Measurements from ENCODE around the gene CRYBB1.
A peak's percentile ranks its signal among the peaks of the same experiment; 100 is the strongest.

The CRYBB1 gene

DNA sequence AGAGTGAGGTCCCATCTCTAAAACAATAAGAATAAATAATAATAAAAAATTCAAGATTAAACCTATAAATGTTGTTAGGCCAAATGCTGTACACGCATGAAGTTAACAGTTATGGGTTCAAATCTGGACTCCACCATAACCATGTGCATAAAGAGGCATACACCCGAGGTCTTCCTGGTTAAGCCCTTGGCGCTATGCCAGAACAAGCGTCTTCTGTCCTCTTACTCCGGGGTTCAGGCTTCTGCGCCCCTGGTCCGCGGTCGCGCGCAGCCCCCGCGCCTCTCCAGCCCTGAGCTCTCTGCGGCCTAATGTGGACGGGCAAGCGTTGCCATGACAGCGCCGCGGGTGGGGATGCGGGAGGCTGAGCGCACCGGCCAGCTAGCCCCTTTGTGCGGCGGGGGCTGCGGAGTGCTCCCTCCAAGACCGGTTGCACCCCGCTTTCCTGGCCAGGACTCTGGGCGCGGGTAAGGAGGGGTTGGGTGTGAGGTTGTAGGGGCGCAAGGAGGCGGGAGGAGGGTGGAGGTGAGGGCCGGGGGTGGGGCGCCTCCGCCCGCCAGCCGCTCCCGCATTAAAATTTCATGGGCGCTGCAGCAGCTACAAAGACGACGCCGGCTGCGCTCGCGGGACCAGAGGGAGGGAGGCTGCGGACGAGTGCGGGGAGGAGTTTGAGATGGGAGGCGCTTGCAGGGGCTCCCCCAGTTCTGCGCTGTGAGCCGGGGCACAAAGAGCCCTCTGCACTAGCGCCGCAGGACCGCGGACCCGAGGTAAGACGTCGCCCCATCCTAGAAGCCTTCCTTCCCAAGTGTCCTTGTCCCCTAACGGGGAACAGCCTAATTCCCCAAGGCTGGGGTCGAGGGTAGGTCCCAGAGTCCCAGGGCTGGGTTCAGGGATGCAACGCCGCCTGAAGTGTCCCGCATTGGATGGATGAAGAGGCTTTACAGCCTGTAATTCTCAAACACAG, 39.3 kb upstream of the CRYBB1 start, which contains the start of gene MIAT:
Gene MIAT (plus strand): TSS at position 698 of the 961 bp plus-strand sequence.
- H3K27ac ChIP-seq (ENCODE audit: insufficient read depth, low read depth, low read length, poor library complexity, severe bottlenecking) = peak within 1 kb of the TSS; percentile 83
- no peaks in the 10 kb centered on the region for H3K9me3 ChIP-seq (ENCODE audit: control insufficient read depth, low read length)
- peak within 1 kb of the TSS; percentile 83 for H3K4me3 ChIP-seq (ENCODE audit: insufficient read depth, low read depth, low read length)
- H3K4me1 ChIP-seq (ENCODE audit: control insufficient read depth, insufficient read depth, low read length) = peaks cover 25% of the 10 kb centered on the region
- H3K36me3 ChIP-seq (ENCODE audit: control insufficient read depth, insufficient read depth, low read length) = no peaks in the 10 kb centered on the region
- peaks cover 11% of the 10 kb centered on the region for H3K27me3 ChIP-seq (ENCODE audit: control insufficient read depth, insufficient read depth, low read length, poor library complexity, severe bottlenecking)
- WGBS, 2 experiments = 4% methylated on average over 62 of the region's 62 CpGs

DNA sequence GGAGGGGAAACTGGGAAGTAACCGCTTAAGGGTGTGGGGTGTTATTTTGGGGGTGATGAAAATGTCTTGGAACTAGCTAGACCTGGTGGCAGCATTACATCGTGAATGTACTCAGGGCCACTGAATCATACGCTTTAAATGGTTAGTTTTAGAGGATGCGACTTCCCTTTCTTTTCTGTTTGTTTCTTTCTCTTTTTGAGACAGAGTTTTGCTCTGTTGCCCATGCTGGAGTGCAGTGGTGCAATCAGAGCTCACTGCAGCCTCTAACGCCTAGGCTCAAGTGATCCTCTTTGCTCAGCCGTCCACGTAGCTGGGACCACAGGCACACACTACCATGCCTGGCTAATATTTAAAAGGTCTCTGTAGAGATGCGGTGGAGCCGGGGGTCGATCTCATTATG, 34.0 kb upstream of the CRYBB1 start:
- Histone ChIP-seq H3K36me3 (ENCODE audit: control insufficient read depth, insufficient read depth, low read length) (no peaks in the 10 kb centered on the region), H3K27me3 (ENCODE audit: control insufficient read depth, insufficient read depth, low read length, poor library complexity, severe bottlenecking) (peaks cover 6% of the 10 kb centered on the region), H3K4me1 (ENCODE audit: control insufficient read depth, insufficient read depth, low read length) (peaks cover 29% of the 10 kb centered on the region), H3K9me3 (ENCODE audit: control insufficient read depth, low read length) (no peaks in the 10 kb centered on the region), H3K27ac (ENCODE audit: insufficient read depth, low read depth, low read length, poor library complexity, severe bottlenecking) (no peak overlapping the region), H3K4me3 (ENCODE audit: insufficient read depth, low read depth, low read length) (no peak overlapping the region)
- 87 to 93% methylated on average over 10 of the region's 10 CpGs for WGBS, 2 experiments

DNA sequence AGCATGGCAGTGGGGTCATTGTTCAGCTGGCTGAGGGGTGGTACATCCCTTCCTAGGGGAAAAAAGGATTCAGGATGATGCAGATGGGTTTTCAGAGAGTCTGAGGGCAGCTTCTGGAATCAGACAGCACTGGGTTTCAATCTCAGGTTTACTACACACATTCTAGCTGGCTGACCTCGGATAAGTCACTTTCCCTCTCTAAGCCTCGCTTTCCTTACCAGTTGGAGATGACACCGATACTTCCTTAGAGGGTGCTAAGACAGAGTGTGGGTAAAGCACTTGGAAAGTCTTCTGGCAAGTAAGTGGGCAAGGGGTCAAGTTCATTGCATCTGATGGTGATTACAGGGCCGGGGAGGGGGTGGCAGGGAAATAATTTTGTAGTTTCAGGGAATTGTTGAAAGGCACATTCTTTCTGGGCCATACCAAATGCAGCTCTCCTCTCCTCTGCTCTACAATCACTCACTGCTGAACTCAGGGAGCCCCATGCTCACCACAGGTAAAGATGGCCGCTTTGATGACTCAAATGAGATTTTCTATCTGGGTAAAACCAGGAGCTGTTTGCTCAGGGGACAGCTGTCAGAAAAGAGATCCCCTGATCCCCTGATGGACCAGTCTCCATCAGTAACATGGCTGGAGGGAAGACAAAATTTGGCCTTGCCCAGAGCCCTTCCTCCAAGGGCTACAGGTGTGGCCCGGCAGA, 33.0 kb upstream of the CRYBB1 start:
- Histone ChIP-seq H3K4me3 (ENCODE audit: insufficient read depth, low read depth, low read length) (no peak overlapping the region), H3K36me3 (ENCODE audit: control insufficient read depth, insufficient read depth, low read length) (no peaks in the 10 kb centered on the region), H3K27me3 (ENCODE audit: control insufficient read depth, insufficient read depth, low read length, poor library complexity, severe bottlenecking) (peaks cover 6% of the 10 kb centered on the region), H3K4me1 (ENCODE audit: control insufficient read depth, insufficient read depth, low read length) (peaks cover 36% of the 10 kb centered on the region), H3K27ac (ENCODE audit: insufficient read depth, low read depth, low read length, poor library complexity, severe bottlenecking) (no peak overlapping the region), H3K9me3 (ENCODE audit: control insufficient read depth, low read length) (no peaks in the 10 kb centered on the region)
- WGBS, 2 experiments = 94 to 96% methylated on average over 6 of the region's 6 CpGs

DNA sequence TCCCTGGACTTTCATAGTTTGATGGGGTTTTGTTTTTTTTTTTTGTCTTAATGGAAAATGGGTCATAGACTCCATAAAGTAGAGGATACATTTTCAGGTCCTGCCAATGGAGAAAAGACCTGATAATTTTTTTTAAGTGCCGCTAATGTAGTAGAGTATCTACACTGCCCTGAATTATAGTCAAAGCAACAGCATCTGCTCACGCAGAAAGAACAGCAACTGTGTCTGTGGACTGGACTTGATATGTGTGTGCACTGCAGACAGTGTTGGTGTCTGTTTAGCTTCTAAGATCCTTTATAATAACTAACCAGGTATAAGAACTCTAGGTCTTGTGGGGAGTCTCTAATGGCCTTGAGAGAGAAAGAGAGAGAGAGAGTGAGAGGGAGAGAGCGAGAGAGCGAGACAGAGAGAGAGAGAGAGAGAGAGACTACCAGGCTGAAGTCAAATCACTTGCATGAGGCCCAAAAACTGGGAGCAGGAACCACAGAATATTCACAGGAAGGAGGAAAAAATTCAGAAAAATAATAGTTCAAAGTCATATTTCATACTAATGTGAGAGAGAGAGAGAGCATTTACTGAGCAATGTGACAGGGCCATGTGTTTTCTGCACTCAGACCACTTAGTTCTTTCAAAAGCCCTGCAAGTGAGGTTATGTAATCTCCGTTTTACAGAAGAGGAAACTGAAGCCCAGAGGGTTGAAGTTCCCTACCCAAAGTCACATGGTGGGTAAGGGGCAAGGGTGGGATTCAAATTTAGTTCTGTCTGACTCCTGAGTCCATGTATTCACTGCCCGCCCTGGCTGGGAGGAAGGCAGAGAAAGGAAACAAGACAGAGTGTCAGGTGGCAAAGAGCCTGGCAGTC, 30.9 kb upstream of the CRYBB1 start:
- no peaks in the 10 kb centered on the region for H3K36me3 ChIP-seq (ENCODE audit: control insufficient read depth, insufficient read depth, low read length)
- H3K27ac ChIP-seq (ENCODE audit: insufficient read depth, low read depth, low read length, poor library complexity, severe bottlenecking) = peak overlapping the region; percentile 80
- 71 to 80% methylated on average over 6 of the region's 6 CpGs for WGBS, 2 experiments
- peaks cover 46% of the 10 kb centered on the region for H3K4me1 ChIP-seq (ENCODE audit: control insufficient read depth, insufficient read depth, low read length)
- no peaks in the 10 kb centered on the region for H3K9me3 ChIP-seq (ENCODE audit: control insufficient read depth, low read length)
- H3K4me3 ChIP-seq (ENCODE audit: insufficient read depth, low read depth, low read length) = no peak overlapping the region
- peaks cover 6% of the 10 kb centered on the region for H3K27me3 ChIP-seq (ENCODE audit: control insufficient read depth, insufficient read depth, low read length, poor library complexity, severe bottlenecking)

- Histone ChIP-seq H3K27me3 (ENCODE audit: control insufficient read depth, insufficient read depth, low read length, poor library complexity, severe bottlenecking) (peaks cover 6% of the 10 kb centered on the region), H3K4me1 (ENCODE audit: control insufficient read depth, insufficient read depth, low read length) (peaks cover 48% of the 10 kb centered on the region), H3K4me3 (ENCODE audit: insufficient read depth, low read depth, low read length) (no peak overlapping the region), H3K27ac (ENCODE audit: insufficient read depth, low read depth, low read length, poor library complexity, severe bottlenecking) (peak overlapping the region; percentile 80), H3K36me3 (ENCODE audit: control insufficient read depth, insufficient read depth, low read length) (no peaks in the 10 kb centered on the region), H3K9me3 (ENCODE audit: control insufficient read depth, low read length) (no peaks in the 10 kb centered on the region)
- 1 to 2% methylated on average over 17 of the region's 17 CpGs for WGBS, 2 experiments
Observed at GRCh38 chr22:26648011-26648497, 30.2 kb upstream of the CRYBB1 start.

GRCh38 chr22:26646158-26646557, 28.3 kb upstream of the CRYBB1 start:
- no peak overlapping the region for H3K4me3 ChIP-seq (ENCODE audit: insufficient read depth, low read depth, low read length)
- H3K27ac ChIP-seq (ENCODE audit: insufficient read depth, low read depth, low read length, poor library complexity, severe bottlenecking) = no peak overlapping the region
- 70 to 74% methylated on average over 5 of the region's 5 CpGs for WGBS, 2 experiments

GRCh38 chr22:26643418-26644100, 25.7 kb upstream of the CRYBB1 start:
- peaks cover 59% of the 10 kb centered on the region for H3K4me1 ChIP-seq (ENCODE audit: control insufficient read depth, insufficient read depth, low read length)
- H3K36me3 ChIP-seq (ENCODE audit: control insufficient read depth, insufficient read depth, low read length) = no peaks in the 10 kb centered on the region
- no peaks in the 10 kb centered on the region for H3K27me3 ChIP-seq (ENCODE audit: control insufficient read depth, insufficient read depth, low read length, poor library complexity, severe bottlenecking)
- 81 to 84% methylated on average over 15 of the region's 15 CpGs for WGBS, 2 experiments
- H3K9me3 ChIP-seq (ENCODE audit: control insufficient read depth, low read length) = no peaks in the 10 kb centered on the region
- no peak overlapping the region for H3K4me3 ChIP-seq (ENCODE audit: insufficient read depth, low read depth, low read length)
- H3K27ac ChIP-seq (ENCODE audit: insufficient read depth, low read depth, low read length, poor library complexity, severe bottlenecking) = no peak overlapping the region

More at GRCh38 chr22:26646158-26646557, 28.3 kb upstream of the CRYBB1 start:
- Histone ChIP-seq H3K9me3 (ENCODE audit: control insufficient read depth, low read length) (no peaks in the 10 kb centered on the region), H3K27me3 (ENCODE audit: control insufficient read depth, insufficient read depth, low read length, poor library complexity, severe bottlenecking) (peaks cover 6% of the 10 kb centered on the region), H3K36me3 (ENCODE audit: control insufficient read depth, insufficient read depth, low read length) (no peaks in the 10 kb centered on the region), H3K4me1 (ENCODE audit: control insufficient read depth, insufficient read depth, low read length) (peaks cover 65% of the 10 kb centered on the region)

GRCh38 chr22:26642465-26643417, 24.9 kb upstream of the CRYBB1 start:
- Histone ChIP-seq H3K4me1 (ENCODE audit: control insufficient read depth, insufficient read depth, low read length) (peaks cover 52% of the 10 kb centered on the region), H3K9me3 (ENCODE audit: control insufficient read depth, low read length) (no peaks in the 10 kb centered on the region), H3K4me3 (ENCODE audit: insufficient read depth, low read depth, low read length) (no peak overlapping the region), H3K27ac (ENCODE audit: insufficient read depth, low read depth, low read length, poor library complexity, severe bottlenecking) (no peak overlapping the region), H3K36me3 (ENCODE audit: control insufficient read depth, insufficient read depth, low read length) (no peaks in the 10 kb centered on the region), H3K27me3 (ENCODE audit: control insufficient read depth, insufficient read depth, low read length, poor library complexity, severe bottlenecking) (no peaks in the 10 kb centered on the region)
- 16 to 17% methylated on average over 8 of the region's 8 CpGs for WGBS, 2 experiments

Measured in ectodermal cell (in vitro differentiated cells).